NCI-H2196 treated with DMSO at 0.1 percent for 48 hours (cell line): ENCODE data around the gene ZNF473.
"Not testable (repeated sequence)": the region's sequence is repeated elsewhere in the genome, so short reads cannot be mapped to it uniquely, and the experiment has no call there.

Experiments used
- DNase-seq: peaks from one replicate; lab custom pipeline; 2025; ENCODE audit not compliant: unreplicated experiment; lab: John Stamatoyannopoulos, UW

The ZNF473 gene

GRCh38 chr19:50097884-50098283 is 72.1 kb downstream of the ZNF473 start:
- DNase-seq, result not testable (repeated sequence)

DNA sequence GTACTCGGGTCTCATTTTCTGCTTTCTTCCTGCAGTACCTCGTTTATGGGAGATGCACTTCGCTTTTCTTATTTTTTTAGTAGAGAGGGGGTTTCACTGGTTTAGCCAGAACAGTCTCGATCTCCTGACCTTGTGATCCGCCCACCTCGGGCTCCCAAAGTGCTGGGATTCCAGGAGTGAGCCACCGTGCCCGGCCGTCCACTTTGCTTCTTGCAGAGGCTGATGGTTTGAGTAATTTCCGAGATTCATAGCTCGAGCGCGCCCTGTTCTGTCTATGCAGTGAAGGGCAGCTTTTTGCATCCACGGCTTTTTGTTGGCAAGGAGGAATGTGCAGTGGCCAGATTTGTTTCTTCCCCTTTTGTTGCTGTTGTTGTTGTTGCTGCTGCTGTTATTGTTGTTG is 73.1 kb downstream of the ZNF473 start:
- DNase-seq, result not testable (repeated sequence)

- not testable (repeated sequence) for DNase-seq
These were observed 73.9 kb downstream of the ZNF473 start for GRCh38 chr19:50099696-50100095.

GRCh38 chr19:50100946-50101345 is 75.1 kb downstream of the ZNF473 start:
- not testable (repeated sequence) for DNase-seq
